ENCODE measurements around the gene FCN3.

FCN3 gene

DNA sequence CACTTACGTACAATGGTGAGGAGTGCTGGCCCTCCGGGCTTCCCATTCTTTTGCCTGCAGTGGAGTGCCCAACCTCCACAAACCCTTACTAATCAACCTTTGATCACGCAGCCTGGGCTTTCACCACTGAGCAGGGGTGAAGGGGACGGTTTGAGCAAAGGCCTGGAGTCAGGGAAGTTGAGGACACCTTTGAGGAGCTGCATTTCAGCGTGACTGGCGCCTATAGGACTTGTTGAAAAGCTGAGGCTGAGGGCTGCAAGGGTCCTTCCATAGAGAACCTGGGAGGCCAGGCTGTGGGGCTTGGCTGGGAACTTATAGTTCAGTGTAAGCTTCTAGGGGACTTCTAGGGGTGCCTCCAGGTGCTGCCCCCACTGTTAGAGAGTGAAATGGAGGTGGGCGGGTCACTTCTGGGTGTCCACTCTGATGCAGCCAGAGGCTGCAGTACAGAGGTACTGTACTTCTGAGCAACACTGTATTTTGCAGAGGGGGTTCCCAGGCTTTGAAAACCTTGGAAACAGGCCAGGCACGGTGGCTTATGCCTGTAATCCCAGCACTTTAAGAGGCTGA lies 23.0 kb downstream of the FCN3 start:
- TF ChIP-seq ZNF274 (IDR thresholded peaks at IDR 0.05; ENCODE audit: low read depth, low read length) = no peak
- H3K4me3 ChIP-seq (ENCODE audit: low read length) = no peak overlapping the region

DNA sequence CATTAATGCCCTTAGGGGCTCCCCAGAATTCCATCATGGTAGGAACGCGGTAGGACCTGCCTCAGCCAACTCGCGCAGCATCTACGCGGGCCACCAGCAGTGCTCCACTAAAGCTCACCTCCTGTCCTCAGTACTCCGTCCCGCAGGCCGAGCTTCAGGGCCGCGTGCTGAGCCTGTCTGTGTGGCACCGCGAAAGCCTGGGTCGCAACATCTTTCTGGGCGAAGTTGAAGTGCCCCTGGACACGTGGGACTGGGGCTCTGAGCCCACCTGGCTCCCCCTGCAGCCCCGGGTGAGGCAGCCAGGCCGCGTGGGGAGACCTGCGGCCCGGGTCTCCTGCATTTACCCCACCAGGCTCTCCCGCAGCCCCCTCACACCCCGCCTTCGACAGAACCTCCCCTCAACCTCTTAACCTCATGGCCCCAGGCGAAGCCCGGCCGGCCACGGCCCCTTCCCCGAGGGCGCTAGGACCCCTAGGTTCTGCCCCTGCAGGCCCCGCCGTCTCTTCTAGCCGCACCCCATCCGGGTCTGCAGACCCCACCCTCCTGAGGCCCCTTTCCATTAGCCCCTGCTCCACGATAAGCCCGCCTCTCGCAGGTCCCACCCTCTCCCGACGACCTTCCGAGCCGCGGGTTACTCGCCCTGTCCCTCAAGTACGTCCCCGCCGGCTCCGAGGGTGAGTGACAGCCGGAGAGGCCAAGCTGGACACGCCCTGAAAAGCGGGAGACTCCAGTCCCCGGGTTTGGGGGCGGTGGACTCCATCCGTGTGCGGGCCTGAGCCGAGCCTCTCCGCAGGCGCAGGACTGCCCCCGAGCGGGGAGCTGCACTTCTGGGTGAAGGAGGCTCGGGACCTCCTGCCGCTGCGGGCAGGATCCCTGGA lies 23.7 kb downstream of the FCN3 start:
- H3K4me3 ChIP-seq (ENCODE audit: low read length) = no peak overlapping the region
- no peak for TF ChIP-seq ZNF274 (IDR thresholded peaks at IDR 0.05; ENCODE audit: low read depth, low read length)

DNA sequence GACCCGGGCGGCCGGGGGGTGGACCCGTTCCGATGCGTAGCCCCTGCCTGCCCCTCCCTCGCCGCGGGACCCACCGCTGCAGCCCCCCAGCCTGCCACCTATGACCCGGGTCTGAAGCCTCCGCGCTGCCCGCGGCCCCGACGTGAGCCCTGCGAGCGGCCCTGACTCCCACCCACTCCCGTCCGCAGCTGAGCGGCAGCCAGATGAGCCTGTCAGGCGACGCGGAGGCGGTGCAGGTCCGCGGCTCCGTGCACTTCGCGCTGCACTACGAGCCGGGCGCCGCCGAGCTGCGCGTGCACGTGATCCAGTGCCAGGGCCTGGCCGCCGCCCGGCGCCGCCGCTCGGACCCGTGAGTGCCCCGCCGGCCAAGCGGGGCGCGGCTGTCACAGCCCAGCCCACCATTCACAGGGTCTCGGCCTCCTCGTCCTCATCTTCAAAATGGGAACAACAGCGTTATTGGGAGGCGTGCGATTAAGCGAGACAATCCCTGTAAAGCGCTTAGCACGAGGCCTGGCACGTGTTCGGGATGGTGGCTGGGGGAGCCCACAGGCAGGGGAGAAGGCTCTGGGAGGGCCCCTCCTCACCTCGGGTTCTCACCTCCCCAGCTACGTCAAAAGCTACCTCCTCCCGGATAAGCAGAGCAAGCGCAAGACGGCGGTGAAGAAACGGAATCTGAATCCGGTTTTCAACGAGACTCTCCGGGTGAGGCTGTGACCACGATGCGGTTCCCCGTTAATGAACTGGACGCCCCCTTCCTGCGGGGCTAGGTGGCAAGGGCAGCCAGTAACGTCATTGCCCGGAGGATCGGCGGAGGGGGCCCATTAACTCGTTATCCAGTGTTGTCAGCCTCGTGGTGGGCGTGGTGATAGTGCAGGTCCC lies 24.6 kb downstream of the FCN3 start:
- TF ChIP-seq ZNF274 (IDR thresholded peaks at IDR 0.05; ENCODE audit: low read depth, low read length) = no peak
- H3K4me3 ChIP-seq (ENCODE audit: low read length) = no peak overlapping the region

DNA sequence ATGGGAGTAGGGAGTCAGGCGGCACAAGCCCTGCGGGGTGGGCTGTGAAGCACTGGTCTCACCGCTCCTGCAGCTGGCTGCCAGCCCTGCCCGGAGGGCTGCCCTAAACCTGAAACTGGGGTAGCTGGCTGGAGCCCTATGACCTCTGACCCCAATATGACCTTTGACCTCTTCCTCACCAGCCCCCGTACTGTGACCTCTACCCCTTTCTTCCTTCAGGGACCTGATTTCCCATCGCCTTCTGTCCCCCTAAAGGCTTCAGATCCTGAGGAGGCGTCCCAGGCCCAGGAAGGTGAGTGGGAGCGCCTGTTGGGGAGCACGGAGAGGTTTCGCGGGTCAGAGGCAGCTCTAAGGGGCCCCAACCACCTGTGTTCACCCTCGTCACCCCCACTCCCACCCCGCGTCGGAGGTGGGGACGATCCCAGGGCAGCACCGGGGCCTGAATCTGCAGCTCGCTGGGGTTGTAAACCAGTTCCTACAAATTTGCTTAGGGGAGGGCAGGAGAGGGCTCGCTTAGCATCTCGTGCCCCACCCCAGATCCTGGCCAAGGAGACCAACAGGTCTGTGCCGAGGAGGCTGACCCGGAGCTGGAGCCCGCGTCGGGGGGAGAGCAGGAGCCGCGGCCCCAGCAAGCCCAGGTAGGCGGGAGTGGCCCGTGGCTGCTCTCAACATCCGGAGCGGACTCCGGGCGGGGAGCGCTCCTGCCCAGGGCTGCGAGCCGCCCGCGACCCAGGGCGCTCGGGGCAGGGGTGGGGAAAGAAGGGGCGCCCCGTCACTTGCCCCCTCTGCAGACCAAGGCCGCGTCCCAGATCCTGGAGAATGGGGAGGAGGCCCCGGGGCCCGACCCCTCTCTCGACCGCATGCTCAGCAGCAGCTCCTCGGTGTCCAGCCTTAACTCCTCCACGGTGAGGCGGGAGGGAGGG lies 25.5 kb downstream of the FCN3 start:
- no peak for TF ChIP-seq ZNF274 (IDR thresholded peaks at IDR 0.05; ENCODE audit: low read depth, low read length)
- no peak overlapping the region for H3K4me3 ChIP-seq (ENCODE audit: low read length)

DNA sequence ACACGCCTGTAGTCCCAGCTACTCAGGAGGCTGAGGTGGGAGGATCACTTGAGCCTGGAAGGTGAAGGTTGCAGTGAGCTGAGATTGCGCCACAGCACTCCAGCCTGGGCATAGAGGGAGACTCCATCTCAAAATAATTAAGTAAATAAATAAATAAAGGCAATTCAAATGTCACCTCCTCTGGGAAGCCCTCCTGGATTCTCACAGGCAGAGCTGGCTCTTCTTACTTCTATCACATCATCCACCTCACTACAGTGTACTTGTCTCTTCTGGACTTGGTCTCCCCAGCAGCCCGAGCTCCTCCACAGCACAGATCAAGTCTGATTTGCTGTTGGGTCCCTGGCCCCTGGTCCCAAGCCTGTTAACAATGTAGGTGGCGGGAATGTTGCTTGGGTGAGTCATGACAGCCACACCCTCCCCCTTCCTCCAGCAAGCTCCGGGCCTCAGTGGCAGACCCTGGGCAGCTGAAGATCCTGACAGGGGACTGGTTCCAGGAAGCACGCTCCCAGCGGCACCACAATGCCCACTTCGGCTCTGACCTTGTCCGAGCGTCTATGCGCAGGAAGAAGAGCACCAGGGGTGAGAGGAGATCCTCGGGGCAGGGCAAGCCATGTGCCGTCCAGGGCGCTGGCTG lies 27.5 kb downstream of the FCN3 start:
- TF ChIP-seq ZNF274 (IDR thresholded peaks at IDR 0.05; ENCODE audit: low read depth, low read length) = no peak
- no peak overlapping the region for H3K4me3 ChIP-seq (ENCODE audit: low read length)

DNA sequence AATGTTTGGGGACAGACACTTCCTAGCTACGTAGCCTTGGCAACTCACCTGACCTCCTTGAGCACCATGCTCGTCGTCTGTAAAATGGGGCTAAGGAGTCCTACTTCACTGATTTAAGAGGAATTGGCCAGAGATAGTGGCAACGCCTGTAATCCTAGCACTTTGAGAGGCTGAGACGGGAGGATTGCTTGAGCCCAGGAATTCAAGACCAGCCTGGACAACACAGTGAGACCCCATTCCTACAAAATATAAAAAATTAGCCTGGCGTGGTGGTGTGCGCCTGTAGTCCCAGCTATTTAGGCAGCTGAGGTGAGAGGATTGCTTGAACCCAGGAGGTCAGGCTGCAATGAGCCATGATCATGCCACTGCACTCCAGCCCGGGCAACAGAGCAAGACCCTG lies 28.3 kb downstream of the FCN3 start:
- no peak overlapping the region for H3K4me3 ChIP-seq (ENCODE audit: low read length)
- TF ChIP-seq ZNF274 (IDR thresholded peaks at IDR 0.05; ENCODE audit: low read depth, low read length) = no peak

DNA sequence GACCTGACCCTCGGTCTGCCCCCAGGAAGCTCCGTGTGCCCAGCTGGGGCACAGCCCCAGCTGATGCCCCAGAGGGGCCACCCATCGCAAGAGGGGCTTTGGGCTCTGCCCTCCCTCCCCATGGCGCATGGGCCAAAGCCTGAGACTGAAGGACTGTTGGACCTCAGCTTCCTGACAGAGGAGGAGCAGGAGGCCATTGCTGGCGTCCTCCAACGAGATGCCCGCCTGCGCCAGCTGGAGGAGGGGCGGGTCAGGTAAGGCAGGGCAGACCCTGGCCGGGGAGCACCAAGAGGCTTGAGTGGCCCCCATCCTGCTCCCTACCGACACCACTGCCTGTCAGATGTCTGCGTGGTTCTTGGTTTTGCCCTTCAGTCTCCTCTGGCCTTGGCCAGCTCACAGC lies 29.4 kb downstream of the FCN3 start:
- no peak overlapping the region for H3K4me3 ChIP-seq (ENCODE audit: low read length)

DNA sequence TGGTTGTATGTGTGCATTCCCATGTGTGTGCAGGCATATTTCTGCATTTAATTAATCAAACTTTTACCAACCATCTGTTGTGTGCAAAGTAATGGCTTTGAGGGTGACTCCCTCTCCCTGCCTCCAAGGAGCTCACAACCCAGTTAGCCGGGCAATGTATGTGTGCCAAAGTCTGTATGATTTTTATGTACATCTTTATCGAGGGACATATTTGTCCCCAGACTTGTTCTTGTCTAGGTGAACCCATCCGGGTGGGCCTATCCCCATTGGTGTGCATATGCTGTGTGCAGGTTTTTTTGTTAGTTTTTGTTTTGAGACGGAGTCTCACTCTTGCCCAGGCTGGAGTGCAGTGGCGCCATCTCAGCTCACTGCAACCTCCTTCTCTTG lies 31.0 kb downstream of the FCN3 start:
- peak overlapping the region; percentile 68; the same call in 1 of the 2 replicates for H3K4me3 ChIP-seq (ENCODE audit: low read length)
- no peak for TF ChIP-seq ZNF274 (IDR thresholded peaks at IDR 0.05; ENCODE audit: low read depth, low read length)

More for the DNA sequence above, 29.4 kb downstream of the FCN3 start:
- no peak for TF ChIP-seq ZNF274 (IDR thresholded peaks at IDR 0.05; ENCODE audit: low read depth, low read length)

DNA sequence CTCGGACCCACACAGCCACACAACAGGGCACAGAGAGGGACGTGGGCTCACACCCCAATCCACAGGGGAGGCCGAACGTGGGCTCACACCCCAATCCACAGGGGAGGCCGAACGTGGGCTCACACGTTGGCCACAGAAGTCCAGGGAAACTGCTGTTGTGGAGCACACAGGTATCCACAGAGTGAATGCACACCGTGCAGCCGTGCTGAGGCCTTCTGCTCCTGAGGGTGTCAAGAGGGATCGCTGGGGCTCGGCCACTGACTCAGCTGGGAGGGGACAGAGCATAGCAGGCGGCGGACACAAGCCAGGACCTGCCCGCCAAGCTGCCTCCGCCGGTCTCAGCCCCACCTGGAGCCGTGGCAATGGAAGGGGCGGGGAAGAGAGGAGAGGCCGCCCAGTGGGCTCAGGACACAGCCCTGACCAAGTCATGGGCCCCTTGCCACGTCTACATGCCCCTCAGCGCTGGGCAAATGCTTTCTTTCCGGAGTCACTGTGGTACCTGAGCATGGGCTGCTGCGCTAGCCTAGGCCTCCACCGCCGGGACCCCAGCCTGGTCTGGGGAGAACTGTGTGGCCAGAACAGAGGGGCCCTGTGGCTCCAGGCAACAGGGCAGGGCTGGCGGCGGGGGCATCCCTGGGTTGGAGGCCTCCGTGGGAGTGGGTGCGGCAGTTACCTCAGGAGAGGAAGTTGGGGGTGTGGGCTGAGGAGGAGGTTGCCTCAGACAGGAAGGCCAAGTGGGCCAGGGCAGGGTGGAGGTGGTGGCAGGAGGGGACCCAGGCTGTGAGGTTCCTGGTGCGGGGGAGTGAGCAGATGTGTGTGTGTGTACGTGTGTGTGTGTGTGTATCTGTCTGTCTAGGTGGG lies 31.6 kb downstream of the FCN3 start:
- TF ChIP-seq ZNF274 (IDR thresholded peaks at IDR 0.05; ENCODE audit: low read depth, low read length) = no peak
- H3K4me3 ChIP-seq (ENCODE audit: low read length) = peak overlapping the region; percentile 68; the same call in 1 of the 2 replicates

DNA sequence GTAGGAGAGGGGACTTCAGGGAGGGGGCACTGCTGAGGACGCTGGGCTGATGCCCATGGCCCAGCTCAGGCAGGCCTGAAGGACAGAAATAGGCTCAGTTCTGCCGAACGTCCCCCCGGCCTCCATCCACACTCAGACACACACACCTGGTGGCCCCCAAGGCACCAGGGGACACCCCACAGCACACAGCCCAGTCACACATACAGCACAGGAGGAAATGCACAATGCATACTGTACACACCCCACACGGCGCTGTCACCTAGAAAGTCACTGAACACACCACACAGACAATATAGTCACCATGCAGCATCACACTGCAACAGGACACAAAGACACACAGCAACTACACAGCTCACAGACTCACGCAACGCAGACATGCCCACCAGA lies 32.2 kb downstream of the FCN3 start:
- TF ChIP-seq ZNF274 (IDR thresholded peaks at IDR 0.05; ENCODE audit: low read depth, low read length) = no peak
- peak overlapping the region; percentile 68; the same call in 1 of the 2 replicates for H3K4me3 ChIP-seq (ENCODE audit: low read length)

DNA sequence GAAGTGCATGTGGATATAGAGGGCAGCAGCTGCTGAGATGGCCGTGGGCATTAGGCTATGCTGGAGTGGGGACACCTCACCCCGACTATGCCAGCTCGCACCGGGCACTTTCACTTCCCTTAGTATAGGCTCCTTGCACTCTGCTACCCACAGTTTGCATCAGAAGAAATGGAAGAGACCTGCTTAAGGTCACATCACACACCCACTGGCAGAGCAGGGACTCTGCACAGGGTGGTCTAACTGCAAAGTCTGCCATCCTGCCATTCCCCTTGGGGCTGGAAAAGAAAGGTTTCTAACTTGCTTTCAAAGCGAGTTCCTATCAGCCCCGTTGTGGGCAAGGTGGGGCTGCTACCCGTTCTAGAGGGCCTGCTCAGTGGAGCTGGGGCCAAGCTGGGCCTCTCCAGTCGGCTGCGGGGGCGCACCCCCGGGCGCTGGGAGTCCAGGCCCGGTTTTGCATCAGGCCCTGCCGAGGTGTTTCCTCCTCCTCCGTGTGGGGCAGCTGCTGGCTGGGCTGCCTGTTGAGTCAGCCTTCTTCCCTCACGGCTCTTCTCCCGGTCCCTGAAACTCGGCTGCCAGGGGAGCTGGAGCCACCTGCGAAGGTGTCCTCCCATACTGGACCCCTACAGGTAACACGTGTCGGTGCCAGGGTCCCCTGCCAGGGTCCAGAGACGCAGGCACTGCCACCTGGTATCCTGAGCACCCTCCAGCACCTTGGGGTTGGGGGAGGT lies 32.9 kb downstream of the FCN3 start, which contains the start of gene SYTL1:
TSS of gene SYTL1 (plus strand) at position 498 of the 728 bp plus-strand sequence. CDS start 3,313 bp downstream, outside the sequence.
- no peak for TF ChIP-seq ZNF274 (IDR thresholded peaks at IDR 0.05; ENCODE audit: low read depth, low read length)
- H3K4me3 ChIP-seq (ENCODE audit: low read length) = peak within 1 kb of the TSS; percentile 68; the same call in 1 of the 2 replicates
